ENCODE data around the gene SLC6A20. TPM values are rescaled to one million over a fixed set of nuclear protein-coding genes. Genes with fewer than 3 reads are reported as not detected.
"Not testable (repeated sequence)": the region's sequence is repeated elsewhere in the genome, so short reads cannot be mapped to it uniquely, and the experiment has no call there.

Gene SLC6A20
- total RNA-seq, 1 donor from 2014 or later, result not detected

- intact Hi-C loops (cut with DNase I), result no loop called here
- DNase-seq (no peak), ATAC-seq (ENCODE audit: poor library complexity) (no peak)
Measured at GRCh38 chr3:45771166-45771775, 25.1 kb downstream of the SLC6A20 start.

GRCh38 chr3:45765958-45766357, 30.4 kb downstream of the SLC6A20 start:
- DNase-seq, result no peak
- intact Hi-C loops (cut with DNase I), result loop anchor here (10.0 kb wide), 1 partner anchor 319 kb away; no protein-coding TSS in a partner anchor
- ATAC-seq (ENCODE audit: poor library complexity), result no peak

- intact Hi-C loops (cut with DNase I), result loop anchor here (10.0 kb wide), 1 partner anchor 319 kb away; no protein-coding TSS in a partner anchor
- DNase-seq, result no peak
- ATAC-seq (ENCODE audit: poor library complexity), result no peak
Measured at GRCh38 chr3:45765266-45765851, 31.0 kb downstream of the SLC6A20 start.

- DNase-seq, result no peak
- intact Hi-C loops (cut with DNase I), result loop anchor here (5.0 to 10.0 kb wide), 2 partner anchors 164 to 322 kb away; no protein-coding TSS in a partner anchor
- ATAC-seq (ENCODE audit: poor library complexity), result no peak
Measured at GRCh38 chr3:45763303-45763675, 33.0 kb downstream of the SLC6A20 start.

- DNase-seq (no peak), ATAC-seq (ENCODE audit: poor library complexity) (no peak)
- intact Hi-C loops (cut with DNase I), result loop anchor here (5.0 to 10.0 kb wide), 2 partner anchors 165 to 322 kb away; no protein-coding TSS in a partner anchor
Measured at GRCh38 chr3:45762647-45763302, 33.6 kb downstream of the SLC6A20 start.

- ATAC-seq (ENCODE audit: poor library complexity) (no peak), DNase-seq (no peak)
- intact Hi-C loops (cut with DNase I), result loop anchor here (2.0 to 10.0 kb wide), 3 partner anchors 71 to 323 kb away; no protein-coding TSS in a partner anchor
Measured at GRCh38 chr3:45761831-45762230, 34.5 kb downstream of the SLC6A20 start.

- ATAC-seq (ENCODE audit: poor library complexity) (peak; percentile 90), DNase-seq (no peak)
- intact Hi-C loops (cut with DNase I), result loop anchor here (2.0 to 10.0 kb wide), 3 partner anchors 72 to 324 kb away; no protein-coding TSS in a partner anchor
Measured at GRCh38 chr3:45760878-45761711, 35.2 kb downstream of the SLC6A20 start.

GRCh38 chr3:45759851-45760250, 36.5 kb downstream of the SLC6A20 start:
- intact Hi-C loops (cut with DNase I), result loop anchor here (2.0 to 10.0 kb wide), 3 partner anchors 73 to 325 kb away; no protein-coding TSS in a partner anchor
- no peak for DNase-seq
- ATAC-seq (ENCODE audit: poor library complexity), result no peak

- ATAC-seq (ENCODE audit: poor library complexity) (no peak), DNase-seq (no peak)
- intact Hi-C loops (cut with DNase I), result no loop called here
Measured at GRCh38 chr3:45758871-45759270, 37.5 kb downstream of the SLC6A20 start.

GRCh38 chr3:45757141-45757540, 39.2 kb downstream of the SLC6A20 start:
- DNase-seq; ATAC-seq (ENCODE audit: poor library complexity); intact Hi-C loops (cut with DNase I): not testable (repeated sequence)

GRCh38 chr3:45756055-45756454, 40.3 kb downstream of the SLC6A20 start:
- DNase-seq (no peak), ATAC-seq (ENCODE audit: poor library complexity) (no peak)
- intact Hi-C loops (cut with DNase I), result no loop called here

GRCh38 chr3:45754461-45754860, 41.9 kb downstream of the SLC6A20 start:
- intact Hi-C loops (cut with DNase I), result no loop called here
- ATAC-seq (ENCODE audit: poor library complexity) (no peak), DNase-seq (no peak)

- intact Hi-C loops (cut with DNase I), result no loop called here
- ATAC-seq (ENCODE audit: poor library complexity) (no peak), DNase-seq (no peak)
Measured at GRCh38 chr3:45753095-45753494, 43.2 kb downstream of the SLC6A20 start.

GRCh38 chr3:45751537-45752242, 44.6 kb downstream of the SLC6A20 start:
- ATAC-seq (ENCODE audit: poor library complexity) (no peak), DNase-seq (no peak)
- intact Hi-C loops (cut with DNase I), result no loop called here

GRCh38 chr3:45749880-45750279, 46.5 kb downstream of the SLC6A20 start:
- no peak for ATAC-seq (ENCODE audit: poor library complexity)
- intact Hi-C loops (cut with DNase I), result no loop called here
- DNase-seq, result no peak

- intact Hi-C loops (cut with DNase I); ATAC-seq (ENCODE audit: poor library complexity); DNase-seq: not testable (repeated sequence)
Measured at GRCh38 chr3:45749036-45749600, 47.2 kb downstream of the SLC6A20 start.

GRCh38 chr3:45748068-45748467, 48.3 kb downstream of the SLC6A20 start:
- intact Hi-C loops (cut with DNase I), result no loop called here
- DNase-seq, result no peak
- no peak for ATAC-seq (ENCODE audit: poor library complexity)
